Spleen (tissue), 11 donors: ENCODE measurements around the gene GAS5. TPM values are rescaled to one million over a fixed set of nuclear protein-coding genes. Genes with fewer than 3 reads are reported as not detected.

Source experiments
- DNase-seq: peaks from one replicate; pipeline ENCODE4 v3.0.0-alpha.2; 2020
- H3K27ac ChIP-seq, 8 donors: fragments of 200-600 bp; sonication (generic) in 7 of 8; 1 replicate in 4 of 8; 2 replicates in 4 of 8; pipeline versions ENCODE4 v1.5.0 to v1.8.0; 2016 to 2021; ENCODE audit warnings: inconsistent platforms in 4 of 8, mild to moderate bottlenecking in 4 of 8, moderate library complexity in 1 of 8
- H3K27me3 ChIP-seq, 7 donors: fragments of 200-600 bp; sonication (generic) in 6 of 7; replicated peaks in 1 of 7; 1 replicate in 4 of 7; 2 replicates in 3 of 7; pipeline versions ENCODE4 v1.5.0 to v1.8.0; 2016 to 2021; ENCODE audit warnings: inconsistent platforms in 3 of 7, mild to moderate bottlenecking in 1 of 7
- H3K36me3 ChIP-seq, 6 donors: fragments of 200-600 bp; sonication (generic) in 5 of 6; 1 replicate in 4 of 6; 2 replicates in 2 of 6; pipeline versions ENCODE4 v1.5.0 to v1.8.0; 2016 to 2021; ENCODE audit warnings: inconsistent platforms in 2 of 6
- H3K4me1 ChIP-seq, 6 donors: fragments of 200-600 bp; sonication (generic) in 5 of 6; 1 replicate in 3 of 6; 2 replicates in 3 of 6; pipeline versions ENCODE4 v1.5.0 to v1.8.0; 2016 to 2021; ENCODE audit warnings: inconsistent platforms in 3 of 6
- H3K4me3 ChIP-seq, 8 donors: fragments of 200-600 bp; sonication (generic) in 7 of 8; 1 replicate in 4 of 8; 2 replicates in 4 of 8; pipeline versions ENCODE4 v1.5.0 to v1.8.0; 2016 to 2021; ENCODE audit warnings: inconsistent platforms in 4 of 8, mild to moderate bottlenecking in 4 of 8, moderate library complexity in 2 of 8
- H3K9me3 ChIP-seq, 8 donors: fragments of 200-600 bp; sonication (generic) in 7 of 8; 1 replicate in 4 of 8; 2 replicates in 4 of 8; pipeline versions ENCODE4 v1.5.0 to v1.8.0; 2016 to 2021; ENCODE audit warnings: inconsistent platforms in 4 of 8
- POLR2A ChIP-seq, 3 donors: fragments of 450-650 bp; IDR thresholded peaks; one replicate each; pipeline ENCODE4 v1.5.1; 2017; ENCODE audit warnings: antibody characterized with exemption in 3 of 3, mild to moderate bottlenecking in 1 of 3
- POLR2AphosphoS5 ChIP-seq, 3 donors: sonication (generic); formaldehyde crosslinking; IDR thresholded peaks; one replicate each; pipeline ENCODE4 v1.5.1; 2017; ENCODE audit warnings: antibody characterized with exemption in 3 of 3
- WGBS, 5 donors: extraction: QIAGEN DNeasy Blood & Tissue Kit in 3 of 5; methylation state at CpG; one replicate each; pipeline versions ENCODE4 v1.1.5 to v1.1.7; 2013 to 2018; 5-methylcytosine and 5-hydroxymethylcytosine counted together
- intact Hi-C: fragments of 100-400 bp; cut with DNase I; formaldehyde crosslinking; loops from one replicate; pipeline ENCODE4 v1.15.0; 2023; ENCODE audit warnings: low total_unique reads
- polyA plus RNA-seq, 3 donors: library from polyadenylated mRNA; stranded (reverse); fragments of 200-250 nt; gene quantifications; one replicate each; pipeline ENCODE4 v1.2.1, GENCODE V29; 2013
- total RNA-seq, 7 donors: library from RNA; depleted of rRNA in 3 of 7; stranded (reverse); fragments of >200 nt in 3 of 7; fragmentation: NEBNext Ultra II Directional in 4 of 7; extraction: Animal tissue kit (Norgen Biotek cat#: 25700) in 4 of 7; gene quantifications; one replicate each; pipeline versions ENCODE4 v1.1.0 to v1.2.1, GENCODE V29; 2016 to 2021
- TF ChIP-seq, protein P1 (sequence below), 11 experiments: fragments of 200-600 bp in 7 of 11; fragments of 450-650 bp in 4 of 11; sonication (generic) in 4 of 11; IDR thresholded peaks in 8 of 11; conservative IDR thresholded peaks in 3 of 11; 1 replicate in 7 of 11; 2 replicates in 4 of 11; pipeline versions ENCODE4 v1.4.0 to v1.8.0; 2016 to 2021; ENCODE audit warnings: antibody characterized with exemption in 11 of 11, inconsistent platforms in 4 of 11, mild to moderate bottlenecking in 1 of 11
- donor health status: healthy with polysubstance abuse.
- donor health status: DM: no; HTN: no; CAD: no; lungs with moderate emphysema.
- donor health status: DM: no; HTN: no; CAD: no.
- donor health status: Bipolar disorder and iron deficiency.
- donor health status: healthy.
- donor health status: DM: no; HTN: no; CAD: no.
- donor health status: DM: yes; HTN: yes; CAD: no.

Gene GAS5
- total and polyA plus RNA-seq, 10 donors: 287 to 1,371 (median 350) TPM

GRCh38 chr1:173853074-173853473 lies 14.7 kb downstream of the GAS5 start:
- Histone ChIP-seq H3K27me3 (no peaks in the 10 kb centered on the region), H3K4me1 (peaks cover 0 to 7% (median 0%) of the 10 kb centered on the region in 6 donors), H3K27ac (peak overlapping the region in 7 of 8 donors; percentile 2 to 58 (median 46)), H3K9me3 (no peaks in the 10 kb centered on the region), H3K4me3 (no peak overlapping the region), H3K36me3 (peaks cover 0 to 94% (median 58%) of the 10 kb centered on the region in 6 donors)
- no peak for TF ChIP-seq POLR2A (IDR thresholded peaks at IDR 0.05)
- TF ChIP-seq, protein P1, sequence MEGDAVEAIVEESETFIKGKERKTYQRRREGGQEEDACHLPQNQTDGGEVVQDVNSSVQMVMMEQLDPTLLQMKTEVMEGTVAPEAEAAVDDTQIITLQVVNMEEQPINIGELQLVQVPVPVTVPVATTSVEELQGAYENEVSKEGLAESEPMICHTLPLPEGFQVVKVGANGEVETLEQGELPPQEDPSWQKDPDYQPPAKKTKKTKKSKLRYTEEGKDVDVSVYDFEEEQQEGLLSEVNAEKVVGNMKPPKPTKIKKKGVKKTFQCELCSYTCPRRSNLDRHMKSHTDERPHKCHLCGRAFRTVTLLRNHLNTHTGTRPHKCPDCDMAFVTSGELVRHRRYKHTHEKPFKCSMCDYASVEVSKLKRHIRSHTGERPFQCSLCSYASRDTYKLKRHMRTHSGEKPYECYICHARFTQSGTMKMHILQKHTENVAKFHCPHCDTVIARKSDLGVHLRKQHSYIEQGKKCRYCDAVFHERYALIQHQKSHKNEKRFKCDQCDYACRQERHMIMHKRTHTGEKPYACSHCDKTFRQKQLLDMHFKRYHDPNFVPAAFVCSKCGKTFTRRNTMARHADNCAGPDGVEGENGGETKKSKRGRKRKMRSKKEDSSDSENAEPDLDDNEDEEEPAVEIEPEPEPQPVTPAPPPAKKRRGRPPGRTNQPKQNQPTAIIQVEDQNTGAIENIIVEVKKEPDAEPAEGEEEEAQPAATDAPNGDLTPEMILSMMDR (IDR thresholded peaks at IDR 0.05 in 8 of 11, conservative IDR thresholded peaks at IDR 0.05 in 3 of 11): no peak
- TF ChIP-seq POLR2AphosphoS5 (IDR thresholded peaks at IDR 0.05): no peak
- WGBS, 5 donors: 62 to 80% (median 69%) methylated on average over 5 of the region's 5 CpGs
- intact Hi-C loops: no loop called here
- DNase-seq: no peak

DNA sequence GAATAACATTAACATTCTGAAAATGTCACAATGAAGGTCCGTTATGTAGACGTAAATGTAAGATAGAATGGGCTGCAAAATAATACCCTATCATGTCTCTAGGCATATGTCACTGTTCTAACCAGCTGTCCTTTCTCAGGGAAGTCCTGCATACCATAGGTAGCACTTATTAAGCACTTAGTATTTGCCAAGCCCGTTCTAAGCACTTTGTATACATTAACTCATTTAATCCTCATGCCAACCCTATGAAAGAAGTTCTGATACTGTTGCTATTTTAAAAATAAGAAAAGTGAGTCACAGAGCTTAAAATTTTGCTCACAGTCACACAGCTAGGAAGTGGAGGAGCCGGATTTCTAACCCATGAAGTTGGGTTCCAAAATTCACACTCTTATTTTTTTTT lies 15.7 kb downstream of the GAS5 start:
- peaks cover 0 to 89% (median 49%) of the 10 kb centered on the region in 6 donors for H3K36me3 ChIP-seq
- H3K9me3 ChIP-seq: no peaks in the 10 kb centered on the region
- H3K4me3 ChIP-seq: no peak overlapping the region
- no peaks in the 10 kb centered on the region for H3K27me3 ChIP-seq
- TF ChIP-seq POLR2A (IDR thresholded peaks at IDR 0.05): no peak
- TF ChIP-seq, protein P1 (IDR thresholded peaks at IDR 0.05 in 8 of 11, conservative IDR thresholded peaks at IDR 0.05 in 3 of 11): no peak
- no peak for TF ChIP-seq POLR2AphosphoS5 (IDR thresholded peaks at IDR 0.05)
- H3K4me1 ChIP-seq: peaks cover 0 to 7% (median 0%) of the 10 kb centered on the region in 6 donors
- WGBS, 5 donors: 88 to 97% (median 94%) methylated on average over 4 of the region's 4 CpGs
- intact Hi-C loops: no loop called here
- H3K27ac ChIP-seq: peak overlapping the region in 1 of 8 donors; percentile 52
- no peak for DNase-seq

DNA sequence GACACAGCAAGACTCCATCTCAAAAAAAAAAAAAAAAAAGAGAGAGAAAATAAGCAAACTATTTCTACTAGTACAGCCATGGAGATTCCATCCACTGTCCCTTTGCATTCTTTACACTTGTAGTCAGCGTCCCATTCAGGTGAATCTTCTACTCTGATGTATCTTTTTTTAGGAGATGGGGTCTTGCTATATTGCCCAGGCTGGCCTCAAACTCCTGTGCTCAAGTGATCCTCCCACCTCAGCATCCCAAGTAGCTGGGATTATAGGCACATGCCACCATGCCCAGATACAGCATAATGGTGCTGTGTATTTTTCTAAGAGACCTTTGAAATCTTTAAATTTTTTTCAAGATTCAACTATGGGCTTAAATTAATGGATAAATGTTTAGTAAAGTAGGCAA lies 35.0 kb downstream of the GAS5 start:
- TF ChIP-seq POLR2A (IDR thresholded peaks at IDR 0.05): no peak
- TF ChIP-seq, protein P1 (IDR thresholded peaks at IDR 0.05 in 8 of 11, conservative IDR thresholded peaks at IDR 0.05 in 3 of 11): no peak
- TF ChIP-seq POLR2AphosphoS5 (IDR thresholded peaks at IDR 0.05): no peak
- Histone ChIP-seq H3K27ac (no peak overlapping the region), H3K4me1 (peaks cover 0 to 8% (median 4%) of the 10 kb centered on the region in 6 donors), H3K9me3 (no peaks in the 10 kb centered on the region), H3K4me3 (no peak overlapping the region), H3K36me3 (peaks cover 0 to 92% (median 65%) of the 10 kb centered on the region in 6 donors), H3K27me3 (no peaks in the 10 kb centered on the region)
- intact Hi-C loops: no loop called here
- 94 to 100% (median 100%) methylated on average over 1 of the region's 1 CpG for WGBS, 5 donors
- no peak for DNase-seq

DNA sequence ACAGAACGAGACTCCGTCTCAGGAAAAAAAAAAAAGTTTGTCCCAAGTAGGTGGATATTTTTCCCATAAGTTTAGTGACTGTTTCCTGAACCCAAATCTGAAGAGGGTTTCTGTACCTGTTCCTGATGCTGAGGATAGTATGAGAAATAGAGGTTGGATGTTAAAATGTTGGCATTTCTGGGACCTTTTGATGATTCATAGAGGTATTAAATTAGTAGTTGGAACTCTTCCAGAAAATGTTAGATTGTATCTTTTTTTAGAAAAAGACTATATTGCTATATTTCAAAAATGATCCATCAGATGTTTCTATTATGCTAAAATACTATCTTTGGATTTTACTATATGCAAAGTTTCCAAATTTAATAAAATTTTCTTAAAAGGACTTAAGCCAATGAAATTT lies 40.2 kb downstream of the GAS5 start:
- intact Hi-C loops: loop anchor here (5.0 kb wide), 1 partner anchor 1085 kb away; no protein-coding TSS in a partner anchor
- TF ChIP-seq POLR2A (IDR thresholded peaks at IDR 0.05) (no peak), POLR2AphosphoS5 (IDR thresholded peaks at IDR 0.05) (no peak)
- TF ChIP-seq, protein P1 (IDR thresholded peaks at IDR 0.05 in 8 of 11, conservative IDR thresholded peaks at IDR 0.05 in 3 of 11): no peak
- Histone ChIP-seq H3K27ac (no peak overlapping the region), H3K27me3 (no peaks in the 10 kb centered on the region), H3K36me3 (peaks cover 0 to 41% (median 23%) of the 10 kb centered on the region in 6 donors), H3K4me3 (no peak overlapping the region), H3K9me3 (no peaks in the 10 kb centered on the region), H3K4me1 (peaks cover 11 to 50% (median 41%) of the 10 kb centered on the region in 6 donors)
- no peak for DNase-seq
- 58 to 96% (median 75%) methylated on average over 2 of the region's 2 CpGs for WGBS, 5 donors
